ENCODE results near the gene DAAM1. TPM values are rescaled to one million over a fixed set of nuclear protein-coding genes. Genes with fewer than 3 reads are reported as not detected.
A peak's percentile ranks its signal among the peaks of the same experiment; 100 is the strongest.

Gene DAAM1
- total RNA-seq, 1 donor = 18.5 TPM

DNA sequence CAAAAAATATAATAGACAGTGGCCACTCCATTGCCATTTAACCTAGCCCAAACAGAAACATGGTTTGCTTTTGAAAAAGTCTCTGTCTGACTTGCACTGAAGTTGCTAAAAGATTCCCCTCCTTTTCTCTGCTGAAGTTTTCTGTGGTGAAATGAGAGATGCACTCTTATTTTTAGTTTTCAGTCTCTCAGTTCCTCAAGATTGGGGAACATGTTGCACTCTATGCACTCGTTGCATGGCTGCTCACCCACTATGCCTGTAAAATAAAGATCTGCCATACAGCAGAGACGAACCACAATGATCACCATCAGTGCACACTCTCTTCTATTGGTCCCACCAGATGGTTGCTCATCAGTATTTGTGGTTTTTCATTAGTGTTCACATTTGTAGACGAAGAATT lies 13.1 kb upstream of the DAAM1 start:
- TF ChIP-seq, protein P1, sequence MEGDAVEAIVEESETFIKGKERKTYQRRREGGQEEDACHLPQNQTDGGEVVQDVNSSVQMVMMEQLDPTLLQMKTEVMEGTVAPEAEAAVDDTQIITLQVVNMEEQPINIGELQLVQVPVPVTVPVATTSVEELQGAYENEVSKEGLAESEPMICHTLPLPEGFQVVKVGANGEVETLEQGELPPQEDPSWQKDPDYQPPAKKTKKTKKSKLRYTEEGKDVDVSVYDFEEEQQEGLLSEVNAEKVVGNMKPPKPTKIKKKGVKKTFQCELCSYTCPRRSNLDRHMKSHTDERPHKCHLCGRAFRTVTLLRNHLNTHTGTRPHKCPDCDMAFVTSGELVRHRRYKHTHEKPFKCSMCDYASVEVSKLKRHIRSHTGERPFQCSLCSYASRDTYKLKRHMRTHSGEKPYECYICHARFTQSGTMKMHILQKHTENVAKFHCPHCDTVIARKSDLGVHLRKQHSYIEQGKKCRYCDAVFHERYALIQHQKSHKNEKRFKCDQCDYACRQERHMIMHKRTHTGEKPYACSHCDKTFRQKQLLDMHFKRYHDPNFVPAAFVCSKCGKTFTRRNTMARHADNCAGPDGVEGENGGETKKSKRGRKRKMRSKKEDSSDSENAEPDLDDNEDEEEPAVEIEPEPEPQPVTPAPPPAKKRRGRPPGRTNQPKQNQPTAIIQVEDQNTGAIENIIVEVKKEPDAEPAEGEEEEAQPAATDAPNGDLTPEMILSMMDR (IDR thresholded peaks at IDR 0.05; ENCODE audit: insufficient read depth, low read length) = no peak
- no peak for DNase-seq (ENCODE audit: low read depth)
- no peak overlapping the region for H3K4me3 ChIP-seq (ENCODE audit: low read depth, low read length)

DNA sequence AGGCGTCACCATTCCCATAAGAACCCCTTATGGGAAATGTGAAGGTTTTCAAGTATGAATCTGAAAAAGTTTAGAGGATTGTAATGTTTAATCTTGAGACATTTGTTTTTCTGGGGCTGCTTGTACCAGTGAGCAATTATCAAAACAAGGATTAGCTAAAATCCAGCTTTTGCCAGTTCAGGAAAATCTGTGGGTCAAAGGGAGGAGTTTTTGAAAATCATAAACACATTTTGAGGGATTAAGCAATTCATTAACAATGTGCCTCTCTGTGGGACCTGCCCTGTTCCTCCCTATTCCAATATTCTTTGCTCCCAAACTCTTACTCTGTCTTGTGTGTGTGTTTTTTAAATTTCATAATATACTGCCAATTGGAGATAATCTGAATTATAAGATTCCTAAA lies 11.7 kb upstream of the DAAM1 start:
- no peak overlapping the region for H3K4me3 ChIP-seq (ENCODE audit: low read depth, low read length)
- TF ChIP-seq, protein P1 (IDR thresholded peaks at IDR 0.05; ENCODE audit: insufficient read depth, low read length) = no peak
- peak; percentile 28 for DNase-seq (ENCODE audit: low read depth)

DNA sequence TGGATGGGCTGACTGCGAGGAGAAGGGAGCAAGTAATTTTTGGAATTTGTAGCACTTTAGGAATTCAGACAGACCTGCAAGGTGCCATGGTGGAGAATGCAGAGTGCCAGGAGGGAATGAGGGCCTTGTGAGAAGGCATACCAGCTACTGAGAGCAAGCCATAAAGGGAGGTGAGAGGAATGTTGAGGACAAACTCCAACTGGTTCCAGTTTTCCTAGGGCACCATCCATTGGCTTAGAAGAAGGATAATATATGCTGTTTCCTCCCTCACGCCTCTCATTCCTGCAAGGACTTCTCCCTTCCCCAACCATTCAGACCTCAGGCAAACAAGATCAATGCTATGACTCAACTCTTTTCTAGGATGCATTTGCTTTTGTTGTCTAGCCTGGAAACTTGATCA lies 11.2 kb upstream of the DAAM1 start:
- TF ChIP-seq, protein P1 (IDR thresholded peaks at IDR 0.05; ENCODE audit: insufficient read depth, low read length) = no peak
- H3K4me3 ChIP-seq (ENCODE audit: low read depth, low read length) = no peak overlapping the region
- DNase-seq (ENCODE audit: low read depth) = no peak

DNA sequence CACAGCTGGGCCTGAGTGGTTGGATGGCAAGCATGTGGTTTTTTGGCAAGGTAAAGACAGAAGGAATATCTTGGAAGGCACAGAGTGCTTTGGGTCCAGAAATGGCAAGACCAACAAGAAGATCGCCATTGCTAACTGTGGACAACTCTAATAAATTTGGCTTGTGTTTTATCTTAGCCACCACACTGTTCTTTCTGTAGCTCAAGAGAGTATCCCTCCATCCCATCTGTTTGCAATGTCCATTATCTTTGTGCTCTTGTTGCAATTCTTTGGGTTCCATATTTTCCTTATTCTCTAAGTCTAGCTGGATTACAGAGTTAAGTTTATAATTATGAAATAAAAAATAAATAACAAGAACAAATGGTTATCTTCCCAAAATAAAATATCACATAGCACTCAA lies 6.7 kb upstream of the DAAM1 start:
- TF ChIP-seq, protein P1 (IDR thresholded peaks at IDR 0.05; ENCODE audit: insufficient read depth, low read length) = no peak
- DNase-seq (ENCODE audit: low read depth) = no peak

DNA sequence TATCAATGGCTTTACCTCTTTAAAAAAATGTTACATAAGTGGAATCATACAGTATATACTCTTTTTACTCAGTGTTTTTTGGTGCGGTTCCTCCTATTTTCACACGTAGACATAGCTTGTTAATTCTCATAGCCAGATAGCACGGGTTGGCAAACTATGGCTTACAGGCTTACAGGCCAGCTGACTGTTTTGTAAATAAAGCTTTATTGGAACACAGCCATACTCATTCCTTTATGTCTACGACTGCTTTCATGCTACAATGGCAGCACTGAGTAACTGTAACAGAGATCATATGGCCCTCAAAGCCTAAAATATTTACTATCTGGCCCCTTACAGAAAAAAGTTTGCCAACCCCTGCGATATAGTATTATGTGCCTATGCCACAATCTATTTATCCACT lies 5.8 kb upstream of the DAAM1 start:
- TF ChIP-seq, protein P1 (IDR thresholded peaks at IDR 0.05; ENCODE audit: insufficient read depth, low read length) = no peak
- no peak overlapping the region for H3K4me3 ChIP-seq (ENCODE audit: low read depth, low read length)
- DNase-seq (ENCODE audit: low read depth) = no peak

More for the DNA sequence above, 6.7 kb upstream of the DAAM1 start:
- H3K4me3 ChIP-seq (ENCODE audit: low read depth, low read length) = no peak overlapping the region

DNA sequence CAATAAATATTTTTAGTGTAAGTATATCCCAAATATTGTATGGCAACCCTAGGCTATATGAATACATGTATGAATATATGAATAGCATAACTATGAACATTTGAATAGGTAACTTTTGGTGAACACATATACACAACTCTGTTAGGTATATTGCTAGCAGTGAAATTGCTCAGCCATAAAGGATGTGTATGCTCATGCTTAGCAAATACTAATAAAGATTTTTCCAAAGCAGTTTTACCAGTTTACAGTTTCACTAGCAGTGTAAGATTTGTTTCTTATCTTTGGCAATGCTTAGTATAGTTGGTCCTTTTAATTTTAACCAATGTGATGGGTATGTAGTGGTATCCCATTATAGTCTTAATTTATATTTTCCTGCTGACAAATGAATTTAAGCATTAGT lies 5.3 kb upstream of the DAAM1 start:
- DNase-seq (ENCODE audit: low read depth) = no peak
- TF ChIP-seq, protein P1 (IDR thresholded peaks at IDR 0.05; ENCODE audit: insufficient read depth, low read length) = no peak
- H3K4me3 ChIP-seq (ENCODE audit: low read depth, low read length) = no peak overlapping the region

DNA sequence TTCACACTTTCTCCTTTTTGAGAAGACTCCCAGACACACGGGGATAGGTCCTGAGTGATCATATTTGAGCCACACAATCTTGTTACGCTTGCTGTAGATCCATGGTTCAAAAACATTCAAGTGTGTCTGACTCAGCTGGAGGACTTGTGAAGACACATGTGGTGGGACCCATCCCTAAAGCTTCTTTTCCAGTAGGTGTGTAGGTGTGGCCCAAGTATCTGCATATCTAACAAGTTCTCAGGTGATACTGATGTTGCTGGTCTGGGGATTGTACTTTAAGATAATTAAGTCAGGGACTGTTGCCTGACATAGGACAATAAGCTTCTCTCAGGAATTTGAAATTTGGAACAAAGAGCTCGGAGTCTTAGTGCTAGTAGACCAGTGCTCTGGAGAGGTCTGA lies 4.1 kb upstream of the DAAM1 start:
- no peak for DNase-seq (ENCODE audit: low read depth)
- TF ChIP-seq, protein P1 (IDR thresholded peaks at IDR 0.05; ENCODE audit: insufficient read depth, low read length) = no peak
- no peak overlapping the region for H3K4me3 ChIP-seq (ENCODE audit: low read depth, low read length)

Data from fibroblast of the aortic adventitia (primary cell).